T-cell (primary cell): ENCODE measurements around the gene SPPL2A. TPM values are rescaled to one million over a fixed set of nuclear protein-coding genes. Genes with fewer than 3 reads are reported as not detected.

Experiments used
- ATAC-seq, 4 experiments: fragments of 200-7000 bp in 3 of 4; fragments of 150-1000 bp in 1 of 4; cut with Tn5 transposase; replicated peaks in 1 of 4; 1 replicate in 3 of 4; 2 replicates in 1 of 4; pipeline ENCODE4 v1.10.0; 2021; ENCODE audit warnings: moderate library complexity in 3 of 4, mild to moderate bottlenecking in 2 of 4, moderate number of reproducible peaks in 1 of 4
- CTCF ChIA-PET, 2 donors: fragments of 300-600 bp; sonication (Branson Sonifier 250); formaldehyde crosslinking; loops; one replicate each; lab custom pipeline; 2022; ENCODE audit warnings: antibody characterized with exemption in 2 of 2; lab: Charles Lee
- POLR2A ChIA-PET, 2 donors: fragments of 300-600 bp; sonication (Branson Sonifier 250); formaldehyde crosslinking; loops; one replicate each; lab custom pipeline; 2022; ENCODE audit warnings: antibody characterized with exemption in 2 of 2; lab: Charles Lee
- DNase-seq, 35 experiments: peaks; one replicate each; pipeline versions ENCODE4 v3.0.0 to v3.0.0-alpha.2; 2013 to 2023
- H3K27ac ChIP-seq: one replicate; pipeline ENCODE4 v1.5.1; 2013; ENCODE audit warnings: low read length
- H3K27me3 ChIP-seq, 2 experiments: replicated peaks in 1 of 2; 1 replicate in 1 of 2; 2 replicates in 1 of 2; pipeline versions ENCODE4 v1.6.1 to v1.7.0; 2013; ENCODE audit warnings: low read length in 1 of 2, mixed read lengths in 1 of 2; ENCODE audit not compliant: control insufficient read depth in 2 of 2, insufficient read depth in 2 of 2; ENCODE audit errors: extremely low read depth in 1 of 2
- H3K36me3 ChIP-seq, 2 donors: 1 replicate in 1 of 2; 2 replicates in 1 of 2; pipeline versions ENCODE4 v1.6.1 to v1.7.0; 2013; ENCODE audit warnings: low read length in 1 of 2; ENCODE audit not compliant: control insufficient read depth in 2 of 2, insufficient read depth in 1 of 2; ENCODE audit errors: extremely low read depth in 1 of 2
- H3K4me1 ChIP-seq, 2 experiments: 1 replicate in 1 of 2; 2 replicates in 1 of 2; pipeline versions ENCODE4 v1.6.1 to v1.7.0; 2013; ENCODE audit warnings: low read length in 2 of 2, mixed read lengths in 1 of 2; ENCODE audit not compliant: insufficient read depth in 2 of 2, control insufficient read depth in 1 of 2; ENCODE audit errors: extremely low read depth in 1 of 2
- H3K4me3 ChIP-seq, 2 donors: 1 replicate in 1 of 2; 2 replicates in 1 of 2; pipeline versions ENCODE4 v1.5.1 to v1.7.0; 2013; ENCODE audit warnings: mild to moderate bottlenecking in 2 of 2, low read length in 1 of 2, moderate library complexity in 1 of 2; ENCODE audit not compliant: control insufficient read depth in 1 of 2; ENCODE audit errors: extremely low read depth in 1 of 2
- H3K9me3 ChIP-seq: 2 replicates; pipeline ENCODE4 v1.7.0; 2013
- H3K27ac Mint-ChIP-seq, 2 donors: one replicate each; pipeline ENCODE4 v1.8.0; 2020 to 2021; ENCODE audit warnings: mild to moderate bottlenecking in 2 of 2, mixed read lengths in 2 of 2
- H3K27me3 Mint-ChIP-seq, 2 donors: one replicate each; pipeline ENCODE4 v1.8.0; 2021 to 2022; ENCODE audit warnings: mixed read lengths in 2 of 2
- H3K36me3 Mint-ChIP-seq: one replicate; pipeline ENCODE4 v1.8.0; 2021; ENCODE audit warnings: mixed read lengths
- H3K4me1 Mint-ChIP-seq, 3 donors: one replicate each; pipeline ENCODE4 v1.8.0; 2020 to 2022; ENCODE audit warnings: mixed read lengths in 3 of 3, mild to moderate bottlenecking in 1 of 3
- H3K4me3 Mint-ChIP-seq, 3 donors: one replicate each; pipeline ENCODE4 v1.8.0; 2020 to 2022; ENCODE audit warnings: mild to moderate bottlenecking in 3 of 3, mixed read lengths in 3 of 3, moderate library complexity in 3 of 3
- H3K9me3 Mint-ChIP-seq, 3 donors: one replicate each; pipeline ENCODE4 v1.8.0; 2020 to 2022; ENCODE audit warnings: mixed read lengths in 3 of 3
- WGBS: methylation state at CpG from one replicate; pipeline ENCODE4 v1.1.5; 2013; ENCODE audit warnings: missing lambda C conversion rate; ENCODE audit not compliant: insufficient coverage; 5-methylcytosine and 5-hydroxymethylcytosine counted together
- total RNA-seq, 35 experiments: library from RNA in 6 of 35; stranded (reverse) in 6 of 35; fragments of 120-200 nt in 1 of 35; gene quantifications; one replicate each; pipeline versions ENCODE4 v1.2.1 to v1.2.4 and lab custom pipeline; 2013 to 2026

Gene SPPL2A
- total RNA-seq, 5 donors from 2014 or later (not counting 1 experiment from before 2014, with no cell fraction given): 32.2 to 56.9 (median 48.8) TPM

- no peaks in the 10 kb centered on the region for H3K9me3 ChIP-seq
- H3K4me3 Mint-ChIP-seq: no peak overlapping the region
- no peak overlapping the region for H3K4me3 ChIP-seq
- POLR2A ChIA-PET: no interaction called here
- ATAC-seq (no peak), DNase-seq (no peak)
- H3K27ac Mint-ChIP-seq: no peak overlapping the region
- CTCF ChIA-PET: no interaction called here
- no peaks in the 10 kb centered on the region for H3K4me1 ChIP-seq
- no peaks in the 10 kb centered on the region for H3K36me3 ChIP-seq
- no peak overlapping the region for H3K27ac ChIP-seq
- no peaks in the 10 kb centered on the region for H3K27me3 ChIP-seq
- H3K4me1 Mint-ChIP-seq: no peaks in the 10 kb centered on the region
- WGBS: no CpG with 5 or more reads among the region's 1 CpG
- no peaks in the 10 kb centered on the region for H3K9me3 Mint-ChIP-seq
- H3K36me3 Mint-ChIP-seq: no peaks in the 10 kb centered on the region
- H3K27me3 Mint-ChIP-seq: no peaks in the 10 kb centered on the region
Observed at GRCh38 chr15:50810128-50810527, 44.6 kb upstream of the SPPL2A start.

- no peak for DNase-seq
- CTCF ChIA-PET: no interaction called here
- no peak overlapping the region for H3K4me3 Mint-ChIP-seq
Observed at GRCh38 chr15:50808728-50809127, 43.2 kb upstream of the SPPL2A start.

GRCh38 chr15:50803479-50804180 lies 38.1 kb upstream of the SPPL2A start:
- Mint-ChIP-seq H3K27ac (no peak overlapping the region), H3K27me3 (no peaks in the 10 kb centered on the region), H3K4me3 (no peak overlapping the region), H3K9me3 (no peaks in the 10 kb centered on the region), H3K4me1 (no peaks in the 10 kb centered on the region), H3K36me3 (no peaks in the 10 kb centered on the region)
- DNase-seq (no peak), ATAC-seq (no peak)
- ChIA-PET POLR2A (no interaction called here), CTCF (no interaction called here)
- no peaks in the 10 kb centered on the region for H3K9me3 ChIP-seq
- no peaks in the 10 kb centered on the region for H3K27me3 ChIP-seq
- no peak overlapping the region for H3K27ac ChIP-seq
- H3K36me3 ChIP-seq: no peaks in the 10 kb centered on the region
- no peak overlapping the region for H3K4me3 ChIP-seq
- no peaks in the 10 kb centered on the region for H3K4me1 ChIP-seq
- 86% methylated on average over 1 of the region's 2 CpGs for WGBS

More at GRCh38 chr15:50808728-50809127, 43.2 kb upstream of the SPPL2A start:
- no peak for ATAC-seq
- no CpG with 5 or more reads among the region's 5 CpGs for WGBS
- H3K4me3 ChIP-seq: no peak overlapping the region
- H3K36me3 ChIP-seq: no peaks in the 10 kb centered on the region
- Mint-ChIP-seq H3K27me3 (no peaks in the 10 kb centered on the region), H3K4me1 (no peaks in the 10 kb centered on the region), H3K36me3 (no peaks in the 10 kb centered on the region), H3K9me3 (no peaks in the 10 kb centered on the region), H3K27ac (no peak overlapping the region)
- H3K27ac ChIP-seq: no peak overlapping the region
- H3K27me3 ChIP-seq: no peaks in the 10 kb centered on the region
- no peaks in the 10 kb centered on the region for H3K9me3 ChIP-seq
- POLR2A ChIA-PET: interaction anchor here in 1 of 2 donors (0.6 kb wide), 1 partner anchor 119 kb away, joined by 3 read pairs; no protein-coding TSS in a partner anchor
- H3K4me1 ChIP-seq: no peaks in the 10 kb centered on the region

GRCh38 chr15:50800715-50801114 lies 35.2 kb upstream of the SPPL2A start:
- H3K4me3 Mint-ChIP-seq: no peak overlapping the region
- no peak for ATAC-seq
- ChIA-PET CTCF (no interaction called here), POLR2A (no interaction called here)
- no peaks in the 10 kb centered on the region for H3K27me3 Mint-ChIP-seq
- no peaks in the 10 kb centered on the region for H3K27me3 ChIP-seq
- no peaks in the 10 kb centered on the region for H3K9me3 Mint-ChIP-seq
- H3K4me1 ChIP-seq: no peaks in the 10 kb centered on the region
- H3K4me3 ChIP-seq: no peak overlapping the region
- H3K9me3 ChIP-seq: no peaks in the 10 kb centered on the region
- DNase-seq: no peak
- no peaks in the 10 kb centered on the region for H3K36me3 ChIP-seq
- WGBS: no CpG with 5 or more reads among the region's 1 CpG
- H3K27ac ChIP-seq: no peak overlapping the region
- no peak overlapping the region for H3K27ac Mint-ChIP-seq
- H3K36me3 Mint-ChIP-seq: no peaks in the 10 kb centered on the region
- H3K4me1 Mint-ChIP-seq: no peaks in the 10 kb centered on the region

GRCh38 chr15:50798684-50799083 lies 33.2 kb upstream of the SPPL2A start:
- H3K4me1 ChIP-seq: no peaks in the 10 kb centered on the region
- no peak overlapping the region for H3K27ac ChIP-seq
- Mint-ChIP-seq H3K27me3 (no peaks in the 10 kb centered on the region), H3K9me3 (no peaks in the 10 kb centered on the region), H3K4me1 (no peaks in the 10 kb centered on the region), H3K27ac (no peak overlapping the region), H3K4me3 (no peak overlapping the region), H3K36me3 (no peaks in the 10 kb centered on the region)
- 78% methylated on average over 2 of the region's 3 CpGs for WGBS
- ChIA-PET POLR2A (no interaction called here), CTCF (no interaction called here)
- no peaks in the 10 kb centered on the region for H3K27me3 ChIP-seq
- H3K9me3 ChIP-seq: no peaks in the 10 kb centered on the region
- DNase-seq (no peak), ATAC-seq (no peak)
- H3K36me3 ChIP-seq: no peaks in the 10 kb centered on the region
- H3K4me3 ChIP-seq: no peak overlapping the region

- H3K4me3 Mint-ChIP-seq: no peak overlapping the region
- WGBS: no CpG with 5 or more reads among the region's 1 CpG
- H3K27me3 Mint-ChIP-seq: no peaks in the 10 kb centered on the region
- Histone ChIP-seq H3K36me3 (no peaks in the 10 kb centered on the region), H3K4me3 (no peak overlapping the region), H3K27ac (no peak overlapping the region), H3K9me3 (no peaks in the 10 kb centered on the region), H3K4me1 (no peaks in the 10 kb centered on the region), H3K27me3 (no peaks in the 10 kb centered on the region)
- no peak for ATAC-seq
- H3K4me1 Mint-ChIP-seq: no peaks in the 10 kb centered on the region
- no peaks in the 10 kb centered on the region for H3K9me3 Mint-ChIP-seq
- ChIA-PET CTCF (interaction anchor here in 1 of 2 donors (0.7 kb wide), 1 partner anchor 47 kb away, joined by 3 read pairs; no protein-coding TSS in a partner anchor), POLR2A (no interaction called here)
- no peak for DNase-seq
- no peak overlapping the region for H3K27ac Mint-ChIP-seq
- no peaks in the 10 kb centered on the region for H3K36me3 Mint-ChIP-seq
Observed at GRCh38 chr15:50797926-50798325, 32.4 kb upstream of the SPPL2A start.
